Measurements from ENCODE around the gene PLEKHM3. TPM values are rescaled to one million over a fixed set of nuclear protein-coding genes. Genes with fewer than 3 reads are reported as not detected.

Gene PLEKHM3
- total and polyA plus RNA-seq, 2 donors (not counting 3 experiments of a cell fraction or from before 2014, with no cell fraction given): 3.1 to 9.1 TPM

GRCh38 chr2:207901829-207902228 lies 123.5 kb downstream of the PLEKHM3 start:
- CTCF ChIA-PET: no interaction called here
- dilution Hi-C loops (cut with MboI; ENCODE audit: extremely low pct_ligation_motif_present, low sequenced_read_pairs): no loop called here
- no peaks in the 10 kb centered on the region for H4K20me1 ChIP-seq (replicated peaks; ENCODE audit: control insufficient read depth, extremely low read depth, insufficient read depth, low read length)

More at GRCh38 chr2:207901829-207902228, 123.5 kb downstream of the PLEKHM3 start:
- Histone ChIP-seq H3K9me1 (replicated peaks; ENCODE audit: control insufficient read depth, extremely low read depth, insufficient read depth, low read length) (no peaks in the 10 kb centered on the region), H3K4me2 (ENCODE audit: insufficient read depth, low read length) (no peak overlapping the region), H3K4me3 (replicated peaks in 1 of 3; ENCODE audit: insufficient read depth in 1 of 3, low read depth in 1 of 3, low read length in 3 of 3) (no peak overlapping the region), H3K9me3 (replicated peaks; ENCODE audit: control insufficient read depth, insufficient read depth, low read length) (no peaks in the 10 kb centered on the region), H3K36me3 (ENCODE audit: control insufficient read depth in 2 of 2, extremely low read depth in 1 of 2, insufficient read depth in 2 of 2, low read length in 2 of 2) (no peaks in the 10 kb centered on the region), H3K27me3 (ENCODE audit: control insufficient read depth in 2 of 2, insufficient read depth in 2 of 2, low read length in 2 of 2) (no peaks in the 10 kb centered on the region), H3K9ac (replicated peaks; ENCODE audit: extremely low read depth, insufficient read depth, low read length) (no peak overlapping the region), H3K79me2 (ENCODE audit: control insufficient read depth, insufficient read depth, low read length) (no peaks in the 10 kb centered on the region), H3K4me1 (ENCODE audit: control insufficient read depth, extremely low read depth, insufficient read depth, low read length) (peaks cover 13% of the 10 kb centered on the region), H2AFZ (ENCODE audit: low read depth, low read length) (no peak overlapping the region), H3K27ac (ENCODE audit: insufficient read depth, low read depth, low read length) (no peak overlapping the region)
- POLR2A ChIA-PET: no interaction called here
- no TSS peak for BruUV-seq (replicated peaks)
- TF ChIP-seq FOS (IDR thresholded peaks at IDR 0.05; ENCODE audit: borderline replicate concordance, insufficient read depth, low read length): no peak
- no peak for TF ChIP-seq EZH2 (IDR thresholded peaks at IDR 0.05; ENCODE audit: borderline replicate concordance, low read depth, low read length, severe bottlenecking)
- no peak for TF ChIP-seq CTCF (IDR thresholded peaks at IDR 0.05; ENCODE audit: extremely low read depth in 1 of 2, insufficient read depth in 1 of 2, low read depth in 1 of 2, low read length in 2 of 2)
- no peak for TF ChIP-seq POLR2AphosphoS5 (IDR thresholded peaks at IDR 0.05; ENCODE audit: insufficient read depth, low read depth, low read length)
- TF ChIP-seq MYC (IDR thresholded peaks at IDR 0.05; ENCODE audit: low read depth, low read length): no peak
- TF ChIP-seq MAX (IDR thresholded peaks at IDR 0.05; ENCODE audit: insufficient read depth, insufficient read length): no peak
- TF ChIP-seq GATA2 (IDR thresholded peaks at IDR 0.05; ENCODE audit: insufficient read depth, insufficient read length, low read depth, low read length): no peak
- TF ChIP-seq JUN (IDR thresholded peaks at IDR 0.05; ENCODE audit: borderline replicate concordance, insufficient read depth, insufficient read length, low read depth): no peak
- FAIRE-seq (no peak), DNase-seq (ENCODE audit: low read depth, low spot score) (no peak)
- intact Hi-C loops (cut with micrococcal nuclease): no loop called here
